Activated naive CD4-positive, alpha-beta T cell treated with anti-CD3 and anti-CD28 coated beads, Interleukin-2, amount 10 ng/mL, durations not matched to agents 7 days and 5 days (primary cell): ENCODE results near the gene KCNN1.
"Not testable (repeated sequence)": the region's sequence is repeated elsewhere in the genome, so short reads cannot be mapped to it uniquely, and the experiment has no call there.

Experiments used
- CTCF ChIA-PET: fragments of 350-600 bp; sonication (Branson Sonifier 250); formaldehyde crosslinking; loops from one replicate; lab custom pipeline; 2021; ENCODE audit warnings: antibody characterized with exemption; lab: Charles Lee
- DNase-seq: peaks from one replicate; pipeline ENCODE4 v3.0.0-alpha.2; 2020
- H3K27ac Mint-ChIP-seq: one replicate; pipeline ENCODE4 v1.8.0; 2021; ENCODE audit warnings: mild to moderate bottlenecking, moderate library complexity, mixed read lengths
- H3K27me3 Mint-ChIP-seq: one replicate; pipeline ENCODE4 v1.8.0; 2021; ENCODE audit warnings: mild to moderate bottlenecking, mixed read lengths
- H3K36me3 Mint-ChIP-seq: one replicate; pipeline ENCODE4 v1.8.0; 2021; ENCODE audit warnings: mixed read lengths
- H3K4me1 Mint-ChIP-seq: one replicate; pipeline ENCODE4 v1.8.0; 2021; ENCODE audit warnings: mixed read lengths
- H3K4me3 Mint-ChIP-seq: one replicate; pipeline ENCODE4 v1.8.0; 2021; ENCODE audit warnings: mild to moderate bottlenecking, moderate library complexity, mixed read lengths
- H3K9me3 Mint-ChIP-seq: one replicate; pipeline ENCODE4 v1.8.0; 2021; ENCODE audit warnings: mixed read lengths

Gene KCNN1

GRCh38 chr19:17966550-17967256, at the start of gene KCNN1:
Gene KCNN1, plus strand, starts transcription at chr19:17967107. Its CDS starts 6,782 bp downstream, at chr19:17973889.
- no peak for DNase-seq
- Mint-ChIP-seq H3K4me3 (no peak within 1 kb of the TSS), H3K9me3 (no peaks in the 10 kb centered on the region), H3K27ac (peak within 1 kb of the TSS; percentile 25), H3K27me3 (peaks cover 81% of the 10 kb centered on the region), H3K36me3 (no peaks in the 10 kb centered on the region), H3K4me1 (peaks cover 4% of the 10 kb centered on the region)
- CTCF ChIA-PET = no interaction called here

- H3K27ac Mint-ChIP-seq, H3K9me3 Mint-ChIP-seq: not testable (repeated sequence)
- peaks cover 10% of the 10 kb centered on the region for H3K27me3 Mint-ChIP-seq
These were observed 48.8 kb upstream of the KCNN1 start for GRCh38 chr19:17918151-17918550.

GRCh38 chr19:17919122-17919521, 47.8 kb upstream of the KCNN1 start:
- peaks cover 10% of the 10 kb centered on the region for H3K27me3 Mint-ChIP-seq
- H3K27ac Mint-ChIP-seq, H3K9me3 Mint-ChIP-seq, H3K4me3 Mint-ChIP-seq, H3K4me1 Mint-ChIP-seq, CTCF ChIA-PET, H3K36me3 Mint-ChIP-seq, DNase-seq: not testable (repeated sequence)

More at GRCh38 chr19:17918151-17918550, 48.8 kb upstream of the KCNN1 start:
- H3K4me3 Mint-ChIP-seq, H3K36me3 Mint-ChIP-seq, H3K4me1 Mint-ChIP-seq, DNase-seq, CTCF ChIA-PET: not testable (repeated sequence)

- Mint-ChIP-seq H3K36me3 (no peaks in the 10 kb centered on the region), H3K9me3 (no peaks in the 10 kb centered on the region), H3K27me3 (peaks cover 10% of the 10 kb centered on the region), H3K4me3 (no peak overlapping the region), H3K4me1 (no peaks in the 10 kb centered on the region), H3K27ac (no peak overlapping the region)
- DNase-seq = no peak
- CTCF ChIA-PET = interaction anchor here (0.9 kb wide), 1 partner anchor 61 kb away, joined by 3 read pairs; the partner anchor contains the start of gene RPL18A
These were observed 46.4 kb upstream of the KCNN1 start for GRCh38 chr19:17920527-17920926.

GRCh38 chr19:17922138-17922537, 44.8 kb upstream of the KCNN1 start:
- Mint-ChIP-seq H3K27me3 (peaks cover 17% of the 10 kb centered on the region), H3K9me3 (no peaks in the 10 kb centered on the region), H3K4me1 (no peaks in the 10 kb centered on the region), H3K36me3 (no peaks in the 10 kb centered on the region), H3K27ac (no peak overlapping the region), H3K4me3 (no peak overlapping the region)
- CTCF ChIA-PET = interaction anchor here (1.0 kb wide), 1 partner anchor 218 kb away, joined by 3 read pairs; no protein-coding TSS in a partner anchor
- no peak for DNase-seq

GRCh38 chr19:17926044-17926443, 40.9 kb upstream of the KCNN1 start:
- Mint-ChIP-seq H3K36me3 (no peaks in the 10 kb centered on the region), H3K4me3 (no peak overlapping the region)

GRCh38 chr19:17929056-17929455, 37.9 kb upstream of the KCNN1 start:
- no peak overlapping the region for H3K4me3 Mint-ChIP-seq

More at GRCh38 chr19:17926044-17926443, 40.9 kb upstream of the KCNN1 start:
- peaks cover 10% of the 10 kb centered on the region for H3K27me3 Mint-ChIP-seq
- DNase-seq = no peak
- CTCF ChIA-PET = no interaction called here
- no peaks in the 10 kb centered on the region for H3K9me3 Mint-ChIP-seq
- H3K4me1 Mint-ChIP-seq = no peaks in the 10 kb centered on the region
- H3K27ac Mint-ChIP-seq = no peak overlapping the region

GRCh38 chr19:17931532-17932191, 35.2 kb upstream of the KCNN1 start:
- Mint-ChIP-seq H3K27me3 (peaks cover 10% of the 10 kb centered on the region), H3K36me3 (no peaks in the 10 kb centered on the region), H3K9me3 (no peaks in the 10 kb centered on the region), H3K4me3 (peak overlapping the region; percentile 49), H3K27ac (peak overlapping the region; percentile 52), H3K4me1 (peaks cover 22% of the 10 kb centered on the region)
- CTCF ChIA-PET = interaction anchor here (0.8 to 10.9 kb wide), 4 partner anchors 61 to 77 kb away, joined by 3 to 216 read pairs (median 69); partner anchors contain the start of genes RPL18A and SLC5A5
- DNase-seq = no peak

More at GRCh38 chr19:17929056-17929455, 37.9 kb upstream of the KCNN1 start:
- no peaks in the 10 kb centered on the region for H3K9me3 Mint-ChIP-seq
- CTCF ChIA-PET = interaction anchor here (0.7 to 5.6 kb wide), 3 partner anchors 12 to 95 kb away, joined by 3 to 101 read pairs (median 4); partner anchors contain the start of gene RPL18A
- H3K36me3 Mint-ChIP-seq = no peaks in the 10 kb centered on the region
- peaks cover 20% of the 10 kb centered on the region for H3K4me1 Mint-ChIP-seq
- no peak for DNase-seq
- H3K27ac Mint-ChIP-seq = no peak overlapping the region
- H3K27me3 Mint-ChIP-seq = peaks cover 13% of the 10 kb centered on the region

GRCh38 chr19:17932485-17933338, 34.2 kb upstream of the KCNN1 start, which contains the start of gene CCDC124:
Gene CCDC124, plus strand, starts transcription at chr19:17933015. Its CDS starts 3,406 bp downstream, at chr19:17936421.
- Mint-ChIP-seq H3K4me3 (peak within 1 kb of the TSS; percentile 88), H3K4me1 (peaks cover 22% of the 10 kb centered on the region), H3K36me3 (no peaks in the 10 kb centered on the region), H3K27me3 (peaks cover 6% of the 10 kb centered on the region), H3K27ac (peak within 1 kb of the TSS; percentile 89), H3K9me3 (no peaks in the 10 kb centered on the region)
- peak; percentile 96 for DNase-seq
- CTCF ChIA-PET = interaction anchor here (0.6 to 10.9 kb wide), 9 partner anchors 62 to 182 kb away, joined by 3 to 216 read pairs (median 5); partner anchors contain the start of genes RPL18A and SLC5A5

GRCh38 chr19:17933414-17934129, 33.3 kb upstream of the KCNN1 start:
- CTCF ChIA-PET = interaction anchor here (0.6 to 10.9 kb wide), 11 partner anchors 9 to 183 kb away, joined by 3 to 216 read pairs (median 4); partner anchors contain the start of genes RPL18A and SLC5A5
- H3K36me3 Mint-ChIP-seq = no peaks in the 10 kb centered on the region
- DNase-seq = no peak
- H3K27ac Mint-ChIP-seq = peak overlapping the region; percentile 89
- H3K4me3 Mint-ChIP-seq = peak overlapping the region; percentile 88
- H3K9me3 Mint-ChIP-seq = no peaks in the 10 kb centered on the region
- peaks cover 6% of the 10 kb centered on the region for H3K27me3 Mint-ChIP-seq
- H3K4me1 Mint-ChIP-seq = peaks cover 22% of the 10 kb centered on the region

- DNase-seq = no peak
- Mint-ChIP-seq H3K36me3 (peaks cover 2% of the 10 kb centered on the region), H3K27ac (no peak overlapping the region), H3K4me1 (peaks cover 22% of the 10 kb centered on the region), H3K4me3 (no peak overlapping the region), H3K9me3 (no peaks in the 10 kb centered on the region), H3K27me3 (peaks cover 5% of the 10 kb centered on the region)
- CTCF ChIA-PET = interaction anchor here (0.8 to 10.9 kb wide), 4 partner anchors 9 to 77 kb away, joined by 3 to 216 read pairs (median 8); partner anchors contain the start of gene RPL18A
These were observed 30.5 kb upstream of the KCNN1 start for GRCh38 chr19:17936379-17936778.

GRCh38 chr19:17937371-17937900, 29.5 kb upstream of the KCNN1 start:
- Mint-ChIP-seq H3K27ac (no peak overlapping the region), H3K27me3 (no peaks in the 10 kb centered on the region), H3K4me1 (peaks cover 13% of the 10 kb centered on the region), H3K4me3 (no peak overlapping the region), H3K9me3 (no peaks in the 10 kb centered on the region), H3K36me3 (peaks cover 2% of the 10 kb centered on the region)
- CTCF ChIA-PET = interaction anchor here (0.6 to 10.9 kb wide), 17 partner anchors 10 to 435 kb away, joined by 3 to 216 read pairs (median 4); partner anchors contain the start of gene RPL18A
- DNase-seq = no peak
